ENCODE data around the gene HLA-G.

Gene HLA-G

GRCh38 chr6:29861521-29862255 is 34.1 kb downstream of the HLA-G start:
- no peak overlapping the region for H2AFZ ChIP-seq
- H3K27ac ChIP-seq = no peak overlapping the region
- H3K9me3 ChIP-seq (ENCODE audit: control insufficient read depth, low read length) = no peaks in the 10 kb centered on the region
- no peak overlapping the region for H3K4me3 ChIP-seq (ENCODE audit: low read depth, low read length)
- no peaks in the 10 kb centered on the region for H3K27me3 ChIP-seq (ENCODE audit: control insufficient read depth, insufficient read depth, low read length)
- no peak overlapping the region for H3K4me2 ChIP-seq (ENCODE audit: low read length)
- H3K4me1 ChIP-seq = no peaks in the 10 kb centered on the region
- no peak overlapping the region for H3K9ac ChIP-seq
- no peaks in the 10 kb centered on the region for H3K79me2 ChIP-seq
- no peak for TF ChIP-seq CTCF (IDR thresholded peaks at IDR 0.05)
- no peaks in the 10 kb centered on the region for H3K36me3 ChIP-seq (ENCODE audit: control insufficient read depth, insufficient read depth, low read length)

- H3K36me3 ChIP-seq (ENCODE audit: control insufficient read depth, insufficient read depth, low read length) = no peaks in the 10 kb centered on the region
- H3K9ac ChIP-seq = no peak overlapping the region
- H3K9me3 ChIP-seq (ENCODE audit: control insufficient read depth, low read length) = no peaks in the 10 kb centered on the region
- TF ChIP-seq CTCF (IDR thresholded peaks at IDR 0.05) = no peak
- no peak overlapping the region for H3K4me3 ChIP-seq (ENCODE audit: low read depth, low read length)
- no peaks in the 10 kb centered on the region for H3K79me2 ChIP-seq
- H3K27me3 ChIP-seq (ENCODE audit: control insufficient read depth, insufficient read depth, low read length) = no peaks in the 10 kb centered on the region
- no peak overlapping the region for H3K27ac ChIP-seq
- peak overlapping the region; percentile 74 for H2AFZ ChIP-seq
- no peaks in the 10 kb centered on the region for H3K4me1 ChIP-seq
- no peak overlapping the region for H3K4me2 ChIP-seq (ENCODE audit: low read length)
Measured at GRCh38 chr6:29864037-29864810, 36.6 kb downstream of the HLA-G start.

GRCh38 chr6:29865631-29866030 is 38.0 kb downstream of the HLA-G start:
- no peaks in the 10 kb centered on the region for H3K36me3 ChIP-seq (ENCODE audit: control insufficient read depth, insufficient read depth, low read length)
- no peak overlapping the region for H3K4me2 ChIP-seq (ENCODE audit: low read length)
- no peak overlapping the region for H2AFZ ChIP-seq
- H3K79me2 ChIP-seq = no peaks in the 10 kb centered on the region
- no peak overlapping the region for H3K27ac ChIP-seq
- H3K9ac ChIP-seq = no peak overlapping the region
- no peaks in the 10 kb centered on the region for H3K27me3 ChIP-seq (ENCODE audit: control insufficient read depth, insufficient read depth, low read length)
- H3K9me3 ChIP-seq (ENCODE audit: control insufficient read depth, low read length) = no peaks in the 10 kb centered on the region
- H3K4me3 ChIP-seq (ENCODE audit: low read depth, low read length) = no peak overlapping the region
- no peaks in the 10 kb centered on the region for H3K4me1 ChIP-seq
- TF ChIP-seq CTCF (IDR thresholded peaks at IDR 0.05) = no peak

- H3K27me3 ChIP-seq (ENCODE audit: control insufficient read depth, insufficient read depth, low read length) = no peaks in the 10 kb centered on the region
- no peaks in the 10 kb centered on the region for H3K4me1 ChIP-seq
- TF ChIP-seq CTCF (IDR thresholded peaks at IDR 0.05) = no peak
- H3K36me3 ChIP-seq (ENCODE audit: control insufficient read depth, insufficient read depth, low read length) = no peaks in the 10 kb centered on the region
- no peak overlapping the region for H3K27ac ChIP-seq
- H3K9me3 ChIP-seq (ENCODE audit: control insufficient read depth, low read length) = no peaks in the 10 kb centered on the region
- H2AFZ ChIP-seq = no peak overlapping the region
- no peaks in the 10 kb centered on the region for H3K79me2 ChIP-seq
- no peak overlapping the region for H3K4me2 ChIP-seq (ENCODE audit: low read length)
- H3K4me3 ChIP-seq (ENCODE audit: low read depth, low read length) = no peak overlapping the region
- no peak overlapping the region for H3K9ac ChIP-seq
Measured at GRCh38 chr6:29870104-29870503, 42.5 kb downstream of the HLA-G start.

Measured in parathyroid adenoma (tissue), 2 donors.